GM18907 (cell line): ENCODE measurements around the gene HJV.

Experiments used
- ATAC-seq: cut with Tn5 transposase; IDR thresholded peaks from one replicate; pipeline ENCODE4 v1.9.1; 2021; ENCODE audit warnings: mild to moderate bottlenecking, moderate library complexity; ENCODE audit not compliant: unreplicated experiment

Gene HJV

DNA sequence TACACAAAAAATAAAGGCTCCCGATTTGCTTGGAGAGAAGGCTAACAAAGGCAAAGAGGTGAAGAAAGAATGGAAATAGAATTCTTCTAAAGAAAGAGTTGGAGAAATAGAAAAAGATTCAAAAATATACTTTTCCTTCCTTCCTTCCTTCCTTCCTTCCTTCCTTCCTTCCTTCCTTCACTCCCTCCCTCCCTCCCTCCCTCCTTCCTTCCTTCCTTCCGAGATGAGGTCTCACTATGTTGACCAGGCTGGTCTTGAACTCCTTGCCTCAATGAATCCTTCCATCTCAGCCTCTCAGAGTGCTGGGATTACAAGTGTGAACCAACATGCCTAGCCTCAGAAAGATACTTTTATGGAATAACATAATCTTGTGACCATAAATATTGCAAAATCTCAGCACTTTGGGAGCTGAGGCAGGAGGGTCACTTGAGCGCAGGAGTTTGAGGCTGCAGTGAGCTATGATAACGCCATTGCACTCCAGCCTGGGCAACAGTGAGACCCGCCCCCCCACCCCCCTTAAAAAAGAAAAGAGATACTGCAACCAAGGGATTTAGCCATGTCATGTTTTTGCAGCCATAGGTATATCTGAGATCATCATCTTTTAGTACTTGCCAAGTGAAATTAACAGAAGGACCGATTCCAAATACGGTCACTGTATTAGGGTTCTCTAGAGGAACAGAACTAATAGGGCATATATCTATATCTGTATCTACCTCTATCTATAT lies 1.0 kb upstream of the HJV start:
- ATAC-seq = no peak

DNA sequence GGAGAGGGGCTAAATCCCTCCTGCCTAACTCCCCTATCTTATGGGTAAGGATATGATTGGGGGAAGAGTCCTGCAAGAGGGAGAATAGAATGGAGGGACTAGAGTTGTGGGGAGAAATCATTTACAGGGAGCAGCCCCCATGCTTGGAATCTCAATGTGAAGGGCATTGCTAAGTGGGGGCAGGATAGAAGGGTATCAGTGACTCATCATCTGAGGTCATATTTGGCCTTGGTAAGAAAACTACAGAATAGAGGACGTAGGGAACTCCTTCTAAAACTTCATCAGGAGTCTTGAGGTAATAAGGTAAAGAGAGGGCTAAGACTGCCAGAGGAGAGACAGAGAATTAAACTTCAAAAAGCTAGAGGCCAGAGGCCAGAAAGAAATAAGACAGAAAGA lies 487 bp downstream of the HJV start:
- no peak for ATAC-seq

DNA sequence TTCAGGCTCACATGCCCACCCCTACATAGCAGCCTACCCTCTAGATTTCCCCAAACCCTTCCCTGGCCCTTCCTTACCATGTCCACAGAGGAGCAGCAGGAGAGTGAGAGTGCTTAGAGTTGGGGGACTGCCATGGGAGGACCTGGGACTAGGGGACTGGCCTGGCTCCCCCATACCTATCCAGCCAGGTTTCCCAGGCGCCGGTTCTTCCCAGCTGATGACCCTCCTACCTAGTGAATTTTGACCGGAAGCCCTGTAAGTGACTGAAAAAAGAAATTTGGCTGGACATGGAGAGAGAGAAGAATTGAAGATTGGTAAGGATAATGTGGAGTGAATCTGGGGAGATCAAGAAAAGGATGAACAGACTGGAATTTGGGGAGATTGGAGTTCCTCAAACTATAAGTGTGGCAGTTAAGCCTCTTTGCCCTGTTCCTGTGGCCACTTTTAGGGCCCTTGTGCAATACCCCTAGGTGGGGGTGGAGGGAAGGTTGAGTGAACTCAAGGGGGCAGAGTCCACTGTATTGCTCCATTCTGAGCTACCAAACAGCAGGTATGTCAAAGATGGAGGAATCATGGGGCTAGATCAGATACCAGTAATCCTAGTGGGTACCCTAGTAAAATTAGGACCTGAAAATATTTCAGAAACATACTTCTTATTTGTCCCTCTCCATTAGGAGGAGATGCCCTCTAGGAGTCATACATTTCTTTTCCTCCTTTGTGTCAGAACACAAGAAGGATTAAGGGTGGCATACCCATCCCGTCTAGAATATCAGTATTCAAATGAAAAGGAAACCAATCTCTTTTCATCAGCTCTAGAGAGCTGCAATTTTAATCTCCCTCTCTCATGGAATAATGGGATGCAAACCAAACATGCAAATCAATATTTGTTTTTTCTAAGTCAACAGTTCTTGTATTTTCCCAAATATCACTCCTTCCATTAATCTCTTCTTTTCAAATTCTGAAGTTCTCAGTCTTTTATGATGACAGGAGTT lies 1.2 kb downstream of the HJV start:
- no peak for ATAC-seq

DNA sequence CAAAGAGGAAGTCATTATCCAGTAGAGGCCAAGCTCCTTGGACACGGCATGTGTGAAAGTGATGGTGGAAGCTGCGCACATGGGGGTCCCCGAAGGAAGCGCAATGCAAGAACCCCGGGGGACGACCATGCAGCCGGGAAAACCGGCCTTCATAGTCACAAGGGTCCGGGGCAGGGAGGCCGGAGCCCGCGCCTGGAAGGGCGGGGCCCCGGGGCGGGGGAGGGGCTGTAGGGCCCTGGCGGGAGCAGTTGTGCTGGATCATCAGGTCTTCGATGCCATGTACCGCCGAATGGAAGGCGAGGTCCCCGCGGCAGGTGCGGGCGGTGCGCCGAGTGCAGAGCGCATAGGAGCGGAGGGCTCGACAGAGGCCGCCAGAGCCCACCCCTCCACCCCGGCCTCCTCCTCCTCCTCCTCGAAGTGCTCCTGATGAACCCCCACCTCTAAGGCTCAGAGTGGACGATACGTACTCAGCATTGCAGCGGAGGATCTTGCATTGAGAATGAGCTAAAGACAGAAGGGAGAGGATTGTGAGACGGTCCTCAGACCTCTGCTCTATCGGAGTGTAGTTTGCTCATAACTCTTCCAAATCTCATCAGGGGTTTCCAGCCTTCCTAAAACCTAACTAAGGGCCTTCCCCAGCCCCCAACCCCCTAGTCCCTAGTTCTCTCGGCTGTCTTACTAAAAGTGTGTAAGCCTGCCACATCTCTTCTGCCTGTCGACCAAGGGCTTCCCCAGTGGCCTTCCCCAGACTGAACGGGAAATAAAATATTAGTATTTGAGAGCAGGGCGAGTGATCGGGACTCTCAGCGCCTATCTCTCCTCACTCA lies 2.1 kb downstream of the HJV start:
- ATAC-seq = no peak

DNA sequence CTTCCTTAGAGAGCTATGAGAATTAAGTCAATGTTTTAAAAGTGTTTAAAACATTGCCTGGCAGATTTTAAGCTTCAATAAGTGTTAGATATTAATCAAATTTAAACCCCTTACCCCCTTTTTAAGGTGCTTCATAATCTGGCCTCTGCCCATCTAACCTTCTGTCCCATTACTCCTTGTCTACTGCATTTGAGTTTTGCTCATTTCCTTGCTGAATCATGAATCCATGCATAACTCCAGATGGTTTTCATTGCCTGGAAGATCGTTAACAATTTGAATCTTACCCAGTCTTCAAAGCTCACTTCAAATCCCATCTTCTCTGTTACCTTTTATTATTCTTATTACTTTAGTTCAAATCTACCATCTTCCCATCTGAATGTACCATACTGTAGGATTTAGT lies 4.6 kb downstream of the HJV start:
- no peak for ATAC-seq

DNA sequence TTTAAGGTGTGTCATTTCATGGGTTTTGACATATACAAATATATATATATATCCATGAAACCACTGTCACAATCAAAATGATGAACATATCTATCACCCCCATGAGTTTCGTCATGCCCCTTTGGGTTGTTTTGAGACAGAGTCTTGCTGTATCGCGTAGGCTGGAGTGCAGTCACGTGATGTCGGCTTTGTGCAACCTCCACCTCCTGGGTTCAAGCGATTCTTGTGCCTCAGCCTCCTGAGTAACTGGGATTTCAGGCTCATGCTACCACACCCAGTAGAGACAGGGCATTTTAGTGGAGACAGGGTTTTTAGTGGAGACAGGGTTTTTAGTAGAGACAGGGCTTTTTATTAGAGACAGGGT lies 8.0 kb downstream of the HJV start:
- ATAC-seq = no peak

DNA sequence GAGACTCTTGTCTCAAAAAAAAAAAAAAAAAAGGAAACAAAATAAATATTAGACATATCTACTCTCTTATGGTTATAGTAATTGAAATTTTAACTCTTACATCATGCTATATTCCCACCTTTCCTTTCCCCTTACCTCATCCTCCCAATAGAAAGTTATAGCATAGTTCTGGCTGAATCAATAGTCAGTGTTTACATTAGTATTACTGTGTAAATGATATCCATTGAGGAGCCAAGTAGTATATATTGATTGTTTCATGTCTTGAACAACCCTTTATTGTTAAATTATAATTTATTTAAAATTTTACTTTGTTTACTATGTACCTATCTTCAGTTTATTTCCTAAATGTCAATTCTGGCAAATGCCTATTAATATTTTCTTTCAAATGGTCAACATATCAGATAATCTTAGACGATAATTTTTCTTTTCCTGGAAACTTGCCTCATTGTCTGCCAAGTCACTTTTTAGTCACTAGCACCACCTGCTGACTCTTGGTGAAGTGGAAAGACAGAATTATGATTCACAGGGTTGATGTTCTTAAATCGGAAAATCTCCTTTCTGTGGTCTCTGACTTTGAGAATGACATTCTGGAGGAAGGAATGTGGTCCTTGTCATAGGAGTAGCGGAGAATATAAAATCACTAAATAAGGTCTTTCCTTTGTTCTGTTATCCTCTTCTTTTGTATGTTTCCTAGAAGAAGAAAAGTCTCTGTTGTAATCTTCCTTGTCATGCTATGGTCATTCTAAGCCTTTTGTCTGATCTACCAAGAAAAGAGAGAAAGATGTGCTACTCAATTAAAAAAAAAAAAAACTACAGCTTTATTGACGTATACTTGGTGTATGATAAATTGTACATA lies 8.6 kb downstream of the HJV start:
- ATAC-seq = no peak

DNA sequence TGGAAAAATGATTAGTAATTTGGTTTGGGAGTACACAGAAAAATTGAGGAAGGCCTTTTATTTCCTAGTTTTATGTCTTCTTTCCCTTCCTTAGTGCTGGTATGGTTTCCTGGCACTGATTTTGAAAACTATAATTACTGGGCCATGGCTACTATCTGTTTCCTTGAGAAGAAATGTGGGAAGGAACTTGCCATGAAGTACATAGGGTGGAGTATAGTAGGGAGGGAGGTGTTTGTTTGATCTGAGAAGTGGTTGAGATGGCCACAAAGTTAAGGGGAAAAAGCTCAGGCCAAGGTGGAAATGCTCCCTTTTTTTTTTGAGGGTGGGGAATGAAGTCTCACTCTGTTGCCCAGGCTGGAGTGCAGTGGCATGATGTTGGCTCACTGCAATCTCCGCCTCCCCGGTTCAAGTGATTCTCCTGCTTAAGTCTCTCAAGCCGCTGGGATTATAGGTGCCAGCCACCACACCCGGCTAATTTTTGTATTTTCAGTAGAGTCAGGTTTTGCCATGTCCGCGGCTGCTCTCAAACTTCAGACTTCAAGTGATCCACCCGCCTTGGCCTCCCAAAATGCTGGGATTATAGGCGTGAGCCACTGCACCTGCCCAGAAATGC lies 11.3 kb downstream of the HJV start:
- ATAC-seq = no peak

DNA sequence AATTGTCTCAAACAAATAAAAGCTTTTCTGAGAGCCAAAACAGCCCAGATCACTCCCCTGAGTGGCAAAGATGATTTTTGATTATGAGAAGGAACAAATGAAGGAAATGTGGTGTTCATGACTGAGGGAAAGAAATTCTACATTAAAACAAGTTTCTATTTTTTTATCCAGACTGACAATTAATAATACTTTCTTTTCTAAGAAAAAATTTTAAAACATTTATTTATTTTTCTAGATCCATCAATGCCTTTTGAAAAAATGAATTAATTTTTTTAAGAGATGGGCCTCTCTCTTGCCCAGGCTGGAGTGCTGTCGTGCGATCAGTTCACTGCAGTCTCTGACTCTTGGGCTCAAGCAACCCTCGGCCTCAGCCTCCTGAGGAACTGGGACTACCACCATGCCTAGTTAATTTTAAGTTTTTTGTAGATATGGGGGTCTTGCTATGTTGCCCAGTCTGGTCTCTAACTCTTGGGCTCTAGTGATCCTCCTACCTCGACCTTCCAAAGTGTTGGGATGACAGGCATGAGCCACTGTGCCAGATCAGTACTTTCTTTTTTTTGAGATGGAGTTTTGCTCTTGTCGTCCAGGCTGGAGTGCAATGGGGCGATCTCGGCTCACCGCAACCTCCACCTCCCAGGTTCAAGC lies 13.9 kb downstream of the HJV start:
- no peak for ATAC-seq

DNA sequence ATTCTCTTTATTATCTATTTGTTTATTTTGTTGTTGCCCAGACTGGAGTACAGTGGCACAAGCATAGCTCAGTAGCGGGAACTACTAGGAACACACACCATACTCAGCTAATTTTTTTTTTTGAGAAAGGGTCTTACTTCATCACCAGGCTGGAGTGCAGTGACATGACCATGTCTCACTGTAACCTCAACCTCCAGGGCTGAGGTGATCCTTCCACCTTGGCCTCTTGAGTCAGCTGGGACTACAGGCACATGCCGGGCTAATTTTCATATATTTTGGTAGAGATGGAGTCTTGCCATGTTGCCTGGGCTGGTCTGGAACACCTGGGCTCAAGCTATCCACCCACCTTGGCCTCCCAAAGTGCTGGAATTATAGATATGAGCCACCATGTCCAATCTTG lies 19.8 kb downstream of the HJV start:
- no peak for ATAC-seq

DNA sequence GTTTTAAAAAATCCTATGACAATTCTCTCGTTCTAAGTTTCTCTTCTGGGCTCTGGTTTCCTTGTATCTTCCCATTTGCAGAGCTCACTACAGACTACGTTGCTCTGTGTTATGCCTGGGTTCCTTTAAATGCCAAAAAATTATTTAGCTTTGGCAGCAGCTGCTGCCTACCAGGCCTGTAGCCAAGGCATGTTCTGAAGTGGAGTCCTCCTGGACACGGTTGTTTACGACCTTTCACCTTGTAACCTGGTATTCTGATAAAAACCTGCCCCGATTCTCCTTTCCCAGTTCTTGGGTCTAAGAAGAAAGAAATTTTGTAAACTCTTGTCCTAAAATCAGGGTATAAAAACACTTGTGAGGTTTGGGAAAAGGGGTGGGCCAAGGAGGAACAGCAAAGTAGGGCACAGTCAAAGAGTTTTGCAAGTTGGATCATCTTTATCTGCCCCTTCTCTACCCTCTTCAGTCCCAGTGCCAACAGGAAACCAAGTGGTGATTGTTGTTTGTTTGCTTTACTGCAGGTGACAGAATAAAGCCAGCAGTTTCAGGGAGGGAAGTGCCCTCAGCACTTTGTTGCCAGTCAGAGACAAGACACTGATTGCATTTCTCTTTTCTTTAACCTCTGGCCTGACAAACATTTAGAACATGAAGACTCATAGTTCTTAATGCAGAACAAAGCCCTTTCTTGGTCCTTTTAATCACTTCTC lies 22.1 kb downstream of the HJV start:
- no peak for ATAC-seq

DNA sequence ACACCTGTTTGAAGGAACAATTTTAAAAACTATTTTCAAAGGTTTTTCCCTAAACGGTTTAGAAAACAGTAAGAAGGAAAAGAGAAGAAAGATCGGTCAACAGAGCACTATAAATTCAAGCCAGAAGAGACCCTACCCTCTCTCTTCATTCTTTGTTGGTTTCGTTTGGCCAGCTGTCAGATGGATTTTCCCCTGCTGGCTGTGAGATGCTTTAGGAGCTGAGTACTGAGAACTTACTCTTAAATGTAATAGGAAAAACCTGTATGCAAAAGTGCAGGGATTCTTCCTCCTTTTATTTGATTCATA lies 23.9 kb downstream of the HJV start:
- ATAC-seq = no peak

DNA sequence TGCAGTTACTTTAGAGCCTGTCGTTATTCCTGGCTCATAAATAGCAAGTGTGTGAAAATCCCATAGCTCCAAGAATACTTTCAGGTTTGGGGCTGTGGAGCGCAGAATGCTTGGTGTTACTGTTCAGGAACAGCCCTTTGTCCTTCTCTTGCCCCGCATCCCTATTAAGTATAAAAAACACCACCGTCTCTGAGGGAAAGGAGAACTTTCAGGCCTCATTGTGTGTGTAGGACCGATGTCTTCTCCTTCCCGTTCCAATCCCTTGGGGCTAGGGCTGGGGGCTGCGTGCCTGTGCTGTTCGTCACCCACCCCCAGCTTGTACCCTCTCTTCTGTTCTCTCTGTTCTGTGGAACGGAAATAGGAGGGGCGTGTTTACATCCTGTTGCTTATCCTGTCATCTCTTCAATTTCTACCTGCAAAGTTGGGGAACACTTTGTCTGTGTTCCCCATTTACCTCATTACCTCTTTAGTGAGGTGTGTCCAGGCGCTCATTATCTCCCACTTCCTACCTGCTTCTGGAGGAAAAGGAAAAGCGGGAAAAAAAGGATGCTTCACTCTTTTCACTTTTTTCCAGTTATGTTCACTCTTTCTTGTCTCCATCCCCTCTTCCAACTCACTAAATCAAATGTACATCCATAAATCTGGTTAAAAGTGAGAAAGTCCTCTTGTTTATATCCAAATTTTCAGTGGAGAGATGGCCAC lies 24.4 kb downstream of the HJV start:
- ATAC-seq = peak; percentile 33

DNA sequence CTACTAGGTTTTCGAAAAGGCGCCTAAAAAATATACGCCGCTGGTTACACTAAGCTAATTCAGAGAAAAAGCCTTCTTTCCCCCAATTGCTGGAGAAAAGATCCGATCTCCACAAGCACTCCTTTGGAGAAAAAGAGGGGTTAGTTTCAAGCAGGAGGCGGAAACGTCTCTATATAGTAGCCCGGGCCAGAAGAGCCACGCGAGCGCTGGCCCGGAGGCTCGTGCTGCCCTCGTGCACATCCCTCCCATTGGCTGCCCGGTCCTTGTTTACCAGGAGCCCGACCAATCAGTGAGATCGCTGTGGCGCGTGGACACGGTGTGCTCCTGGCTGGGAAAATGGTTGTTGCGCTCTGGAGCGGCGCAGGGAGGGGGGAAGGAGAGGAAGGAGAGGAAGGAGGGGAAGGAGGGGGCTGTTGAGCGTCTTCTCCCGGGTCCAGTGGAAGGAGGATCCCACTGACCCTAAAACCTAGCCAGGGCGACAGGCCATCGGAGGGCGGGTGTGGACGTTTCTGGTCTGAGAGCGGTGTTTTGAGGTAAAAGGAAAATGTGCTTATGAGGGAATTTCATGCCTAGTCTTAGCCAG lies 25.0 kb downstream of the HJV start, which contains the start of gene TXNIP:
Gene TXNIP (minus strand): TSS at position 147 of the 583 bp plus-strand sequence. CDS start 313 bp downstream, outside the sequence.
- peak; percentile 89 for ATAC-seq

DNA sequence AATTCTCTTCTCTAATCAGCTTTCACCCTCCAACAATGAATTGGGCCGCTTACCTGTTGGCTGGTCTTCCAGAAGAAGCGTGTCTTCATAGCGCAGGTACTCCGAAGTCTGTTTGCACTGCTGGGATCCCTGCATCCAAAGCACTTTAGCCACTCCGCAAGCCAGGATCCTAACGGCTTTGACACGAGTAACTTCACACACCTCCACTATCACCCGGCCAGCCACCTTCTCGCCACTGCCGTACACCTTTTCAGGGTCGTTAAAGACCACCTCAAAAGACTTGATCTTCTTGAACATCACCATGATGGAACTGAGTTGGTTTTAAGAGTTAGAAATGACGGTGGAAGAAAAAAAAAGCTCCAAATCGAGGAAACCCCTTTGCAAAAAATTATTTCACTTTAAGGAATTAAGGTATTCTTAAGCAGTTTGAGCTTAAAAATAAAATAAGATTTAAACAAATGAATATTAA lies 25.5 kb downstream of the HJV start:
- no peak for ATAC-seq

DNA sequence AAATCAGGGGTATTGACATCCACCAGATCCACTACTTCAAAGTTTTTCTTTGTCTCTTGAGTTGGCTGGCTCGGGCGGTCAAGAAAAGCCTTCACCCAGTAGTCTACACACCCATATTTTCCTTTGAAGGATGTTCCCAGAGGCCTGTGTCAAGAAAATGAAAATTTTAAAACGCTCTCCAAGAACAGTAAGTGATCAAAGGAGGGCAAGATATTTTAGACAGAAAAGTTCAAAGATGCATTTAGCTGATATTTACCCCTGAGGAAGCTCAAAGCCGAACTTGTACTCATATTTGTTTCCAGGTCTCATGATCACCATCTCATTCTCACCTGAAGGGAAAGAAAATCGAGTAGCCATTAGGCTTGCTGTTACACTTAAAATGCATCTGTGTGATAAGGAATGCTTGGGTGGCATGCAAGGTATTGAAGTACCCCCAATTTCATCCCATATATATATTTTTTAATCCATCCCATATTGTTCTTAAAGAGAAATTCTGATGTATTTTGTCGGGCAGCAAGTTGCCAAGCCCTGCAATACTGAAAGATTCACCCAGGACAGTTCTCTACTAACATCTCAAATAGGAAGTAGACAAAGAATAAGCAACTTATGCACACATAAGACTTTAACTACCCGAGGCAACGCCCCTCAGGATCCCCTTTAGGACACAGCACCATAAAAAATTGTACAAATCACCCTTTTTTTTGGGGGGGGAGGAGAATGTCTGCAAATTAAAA lies 26.2 kb downstream of the HJV start:
- no peak for ATAC-seq
